KBM-7 (cell line): Measurements from ENCODE around the gene PCDHGC3.

Experiments used
- DNase-seq: peaks from one replicate; pipeline ENCODE4 v3.0.0-alpha.2; 2015
- in situ Hi-C: fragments of 300-500 bp; cut with MboI; formaldehyde crosslinking; loops from 2 replicates; pipeline ENCODE4 v1.14.3; 2020; ENCODE audit warnings: low sequenced_read_pairs, low pct_unique_long_range_greater_than_20kb, mixed read lengths

Gene PCDHGC3

GRCh38 chr5:141484310-141484640, 8.5 kb downstream of the PCDHGC3 start:
- no peak for DNase-seq
- in situ Hi-C loops: no loop called here

DNA sequence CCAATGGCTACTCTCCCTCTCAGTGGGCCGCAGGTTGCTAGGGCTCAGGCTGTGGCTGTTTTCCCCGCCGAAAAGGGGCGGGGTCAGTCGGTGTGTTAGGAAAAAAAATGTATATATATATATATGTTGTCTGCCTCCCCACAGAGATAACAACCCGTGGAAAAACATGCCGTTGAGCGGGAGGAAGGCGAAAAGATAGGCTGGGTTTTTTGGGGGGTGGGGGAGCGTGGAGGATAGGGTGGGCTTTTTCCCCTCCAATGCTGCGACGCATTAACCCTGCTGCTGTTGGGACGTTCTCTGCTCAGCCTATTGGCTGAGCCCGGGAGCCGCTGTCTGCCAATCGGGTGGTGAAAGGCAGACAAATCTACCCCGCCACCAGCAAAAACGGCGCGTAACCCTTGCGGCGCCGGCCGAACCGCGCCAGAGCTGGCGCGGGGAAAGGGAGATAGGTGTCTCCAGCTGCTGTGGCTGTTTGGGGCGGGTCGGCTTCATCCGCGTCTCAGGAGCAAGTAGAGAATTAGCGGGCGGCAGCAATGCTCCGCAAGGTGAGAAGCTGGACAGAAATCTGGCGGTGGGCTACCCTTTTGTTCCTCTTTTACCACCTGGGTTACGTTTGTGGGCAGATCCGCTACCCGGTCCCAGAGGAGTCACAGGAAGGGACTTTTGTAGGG, 9.0 kb downstream of the PCDHGC3 start, which contains the start of gene PCDHGC4:
Gene PCDHGC4 (plus strand): TSS at position 390 of the 671 bp plus-strand sequence. CDS start 144 bp downstream, at position 534.
- no peak for DNase-seq
- in situ Hi-C loops: no loop called here

DNA sequence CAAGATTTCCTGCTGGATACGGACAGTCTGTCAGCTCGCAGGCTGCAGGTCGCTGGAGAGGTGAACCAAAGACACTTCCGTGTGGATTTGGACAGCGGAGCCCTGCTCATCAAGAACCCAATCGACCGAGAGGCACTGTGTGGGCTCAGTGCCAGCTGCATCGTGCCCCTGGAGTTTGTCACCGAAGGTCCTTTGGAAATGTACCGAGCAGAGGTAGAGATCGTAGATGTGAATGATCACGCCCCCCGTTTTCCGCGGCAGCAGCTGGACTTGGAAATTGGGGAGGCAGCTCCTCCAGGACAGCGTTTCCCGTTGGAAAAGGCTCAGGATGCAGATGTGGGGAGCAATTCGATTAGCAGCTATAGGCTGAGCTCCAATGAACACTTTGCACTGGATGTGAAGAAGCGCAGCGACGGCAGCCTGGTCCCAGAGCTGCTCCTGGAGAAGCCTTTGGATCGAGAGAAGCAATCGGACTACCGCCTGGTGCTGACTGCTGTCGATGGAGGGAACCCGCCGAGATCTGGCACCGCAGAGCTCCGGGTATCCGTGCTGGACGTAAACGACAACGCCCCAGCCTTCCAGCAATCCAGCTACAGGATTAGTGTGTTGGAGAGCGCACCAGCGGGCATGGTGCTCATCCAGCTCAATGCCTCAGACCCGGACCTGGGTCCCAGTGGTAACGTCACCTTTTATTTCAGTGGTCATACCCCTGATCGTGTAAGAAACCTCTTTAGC, 9.7 kb downstream of the PCDHGC3 start:
- no peak for DNase-seq

DNA sequence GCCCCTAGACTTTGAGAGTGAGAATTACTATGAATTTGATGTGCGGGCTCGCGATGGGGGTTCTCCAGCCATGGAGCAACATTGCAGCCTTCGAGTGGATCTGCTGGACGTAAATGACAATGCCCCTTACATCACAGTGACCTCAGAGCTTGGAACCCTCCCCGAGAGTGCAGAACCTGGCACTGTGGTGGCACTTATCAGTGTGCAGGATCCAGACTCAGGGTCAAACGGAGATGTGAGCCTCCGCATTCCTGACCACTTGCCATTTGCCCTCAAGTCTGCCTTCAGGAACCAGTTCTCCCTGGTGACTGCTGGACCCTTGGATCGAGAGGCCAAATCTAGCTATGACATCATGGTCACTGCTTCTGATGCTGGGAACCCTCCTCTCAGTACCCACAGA, 10.3 kb downstream of the PCDHGC3 start:
- in situ Hi-C loops: no loop called here

More for the DNA sequence above, 9.7 kb downstream of the PCDHGC3 start:
- in situ Hi-C loops: no loop called here

DNA sequence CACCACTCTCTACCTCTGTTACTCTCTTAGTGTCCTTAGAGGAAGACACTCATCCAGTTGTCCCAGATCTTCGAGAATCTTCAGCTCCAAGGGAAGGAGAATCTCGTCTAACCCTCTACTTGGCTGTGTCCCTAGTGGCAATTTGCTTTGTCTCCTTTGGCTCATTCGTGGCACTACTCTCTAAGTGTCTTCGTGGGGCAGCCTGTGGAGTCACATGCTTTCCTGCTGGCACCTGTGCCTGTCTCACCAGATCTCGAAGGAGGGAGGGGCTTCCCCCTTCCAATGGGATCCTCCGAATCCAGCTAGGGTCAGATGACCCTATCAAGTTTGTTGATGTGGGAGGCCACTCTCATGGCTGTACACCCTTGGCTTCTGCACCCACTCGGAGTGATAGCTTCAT, 11.4 kb downstream of the PCDHGC3 start:
- in situ Hi-C loops: no loop called here
- no peak for DNase-seq

More for the DNA sequence above, 10.3 kb downstream of the PCDHGC3 start:
- DNase-seq: no peak

GRCh38 chr5:141488591-141489561, 13.1 kb downstream of the PCDHGC3 start, which contains the start of gene PCDHGC5:
PCDHGC5 (plus strand) TSS chr5:141489081; CDS start chr5:141489241, 160 bp downstream.
- DNase-seq: no peak

DNA sequence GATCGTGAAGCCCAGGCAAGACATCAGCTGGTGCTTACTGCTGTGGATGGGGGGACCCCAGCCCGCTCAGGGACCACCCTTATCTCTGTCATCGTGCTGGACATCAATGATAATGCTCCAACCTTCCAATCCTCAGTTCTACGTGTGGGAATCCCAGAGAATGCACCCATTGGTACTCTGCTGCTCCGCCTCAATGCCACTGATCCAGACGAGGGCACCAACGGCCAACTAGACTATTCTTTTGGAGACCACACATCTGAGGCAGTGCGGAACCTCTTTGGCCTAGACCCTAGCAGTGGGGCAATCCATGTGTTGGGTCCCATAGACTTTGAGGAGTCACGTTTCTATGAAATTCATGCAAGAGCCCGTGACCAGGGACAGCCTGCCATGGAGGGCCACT, 14.1 kb downstream of the PCDHGC3 start:
- in situ Hi-C loops: no loop called here
- no peak for DNase-seq

More at GRCh38 chr5:141488591-141489561, 13.1 kb downstream of the PCDHGC3 start, which contains the start of gene PCDHGC5:
- in situ Hi-C loops: no loop called here

GRCh38 chr5:141490271-141490670, 14.5 kb downstream of the PCDHGC3 start:
- in situ Hi-C loops: no loop called here
- no peak for DNase-seq

- in situ Hi-C loops: no loop called here
- DNase-seq: no peak
Observed at GRCh38 chr5:141490771-141491170, 15.0 kb downstream of the PCDHGC3 start.

DNA sequence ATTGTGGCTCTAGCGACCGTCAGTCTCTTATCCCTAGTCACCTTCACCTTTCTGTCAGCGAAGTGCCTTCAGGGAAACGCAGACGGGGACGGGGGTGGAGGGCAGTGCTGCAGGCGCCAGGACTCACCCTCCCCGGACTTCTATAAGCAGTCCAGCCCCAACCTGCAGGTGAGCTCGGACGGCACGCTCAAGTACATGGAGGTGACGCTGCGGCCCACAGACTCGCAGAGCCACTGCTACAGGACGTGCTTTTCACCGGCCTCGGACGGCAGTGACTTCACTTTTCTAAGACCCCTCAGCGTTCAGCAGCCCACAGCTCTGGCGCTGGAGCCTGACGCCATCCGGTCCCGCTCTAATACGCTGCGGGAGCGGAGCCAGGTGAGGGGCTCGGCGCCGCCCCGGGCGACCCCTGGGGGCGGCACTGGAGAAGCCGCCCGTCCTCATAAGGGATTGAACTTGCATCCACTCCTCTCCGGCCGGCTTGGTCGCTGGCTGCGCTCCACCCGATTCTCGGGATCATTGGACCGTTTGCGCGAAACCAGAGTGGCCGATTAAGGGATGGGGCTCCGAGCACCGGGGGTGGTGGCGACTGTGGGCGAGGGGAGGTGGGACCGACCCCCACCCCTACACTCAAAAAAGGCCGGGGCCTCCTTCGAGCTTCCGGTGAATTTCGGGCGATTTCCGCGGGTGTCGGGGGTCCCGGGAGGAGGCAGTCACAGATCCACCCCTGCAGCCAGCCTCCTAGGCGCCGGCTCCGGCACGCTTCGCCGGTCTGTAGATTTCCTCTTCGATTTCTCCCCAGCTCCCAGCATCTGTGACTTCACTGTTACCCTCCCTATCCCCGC, 15.8 kb downstream of the PCDHGC3 start:
- no peak for DNase-seq
- in situ Hi-C loops: no loop called here

- in situ Hi-C loops: no loop called here
- DNase-seq: no peak
Observed at GRCh38 chr5:141492168-141492885, 16.6 kb downstream of the PCDHGC3 start.

GRCh38 chr5:141493500-141494422, 18.0 kb downstream of the PCDHGC3 start:
- DNase-seq: no peak
- in situ Hi-C loops: no loop called here

- DNase-seq: no peak
- in situ Hi-C loops: no loop called here
Observed at GRCh38 chr5:141494761-141495452, 19.1 kb downstream of the PCDHGC3 start.

GRCh38 chr5:141495453-141495811, 19.7 kb downstream of the PCDHGC3 start:
- in situ Hi-C loops: no loop called here

GRCh38 chr5:141496038-141496437, 20.3 kb downstream of the PCDHGC3 start:
- no peak for DNase-seq
- in situ Hi-C loops: no loop called here

More at GRCh38 chr5:141495453-141495811, 19.7 kb downstream of the PCDHGC3 start:
- no peak for DNase-seq

DNA sequence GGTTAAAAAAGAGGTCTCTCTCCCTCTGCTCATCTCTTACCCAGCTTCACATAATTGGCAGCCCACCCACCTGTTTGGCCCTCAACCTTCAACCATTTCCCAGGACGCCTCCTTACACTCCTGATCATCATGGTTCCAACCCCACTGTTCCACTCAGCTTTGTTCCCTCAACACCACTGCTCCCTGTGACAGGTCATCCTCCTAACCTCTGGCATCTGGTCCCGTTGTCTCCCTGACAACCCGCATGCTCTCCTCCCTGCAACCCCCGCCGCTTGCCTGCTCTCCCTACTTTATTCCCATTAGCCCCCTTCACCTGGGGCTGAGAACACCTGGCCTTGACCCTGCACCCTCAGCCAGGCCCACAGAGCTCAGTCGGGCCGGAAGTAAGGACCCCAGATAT, 26.0 kb downstream of the PCDHGC3 start:
- in situ Hi-C loops: no loop called here
- DNase-seq: no peak
